A673 (cell line): ENCODE results near the gene NFIC. TPM values are rescaled to one million over a fixed set of nuclear protein-coding genes. Genes with fewer than 3 reads are reported as not detected.

Experiments
- BruUV-seq: library from RNA; stranded (reverse); fragments of 400-500 nt; replicated peaks from 2 replicates; lab custom pipeline; 2021; lab: Mats Ljungman, UMichigan
- CTCF ChIA-PET: fragments of 300-600 bp; sonication (Branson Sonifier 250); formaldehyde crosslinking; loops from one replicate; lab custom pipeline; 2022; ENCODE audit warnings: antibody characterized with exemption; lab: Charles Lee
- POLR2A ChIA-PET: fragments of 300-600 bp; sonication (Branson Sonifier 250); formaldehyde crosslinking; loops from one replicate; lab custom pipeline; 2022; ENCODE audit warnings: antibody characterized with exemption; ENCODE audit not compliant: low non-redundant PET; lab: Charles Lee
- DNase-seq: peaks from one replicate; pipeline ENCODE4 v3.0.0-alpha.2; 2015; ENCODE audit warnings: low spot score
- H3K27ac ChIP-seq: fragments of 200-600 bp; sonication (generic); 2 replicates; pipeline ENCODE4 v1.5.1; 2016; ENCODE audit warnings: mixed run types, low read depth, mild to moderate bottlenecking, mixed read lengths, antibody characterized with exemption, low read length; ENCODE audit not compliant: poor library complexity, severe bottlenecking
- H3K27me3 ChIP-seq: fragments of 200-600 bp; sonication (generic); replicated peaks from 2 replicates; pipeline ENCODE4 v1.6.1; 2017; ENCODE audit warnings: mixed run types, low read depth, mild to moderate bottlenecking, mixed read lengths, antibody characterized with exemption, low read length; ENCODE audit not compliant: insufficient read depth, poor library complexity
- H3K36me3 ChIP-seq: fragments of 200-600 bp; sonication (generic); 2 replicates; pipeline ENCODE4 v1.6.1; 2016; ENCODE audit warnings: mixed run types, mild to moderate bottlenecking, mixed read lengths, antibody characterized with exemption, low read length; ENCODE audit not compliant: insufficient read depth, poor library complexity, severe bottlenecking
- H3K4me1 ChIP-seq: fragments of 200-600 bp; sonication (generic); 2 replicates; pipeline ENCODE4 v1.6.1; 2017; ENCODE audit warnings: mixed run types, mild to moderate bottlenecking, mixed read lengths, antibody characterized with exemption, low read length; ENCODE audit not compliant: insufficient read depth, poor library complexity, severe bottlenecking
- H3K4me3 ChIP-seq: fragments of 200-600 bp; sonication (generic); 2 replicates; pipeline ENCODE4 v1.5.1; 2016; ENCODE audit warnings: low read depth, mixed run types, mild to moderate bottlenecking, mixed read lengths, low read length; ENCODE audit not compliant: poor library complexity, severe bottlenecking
- H3K9me3 ChIP-seq: fragments of 200-600 bp; sonication (generic); 2 replicates; pipeline ENCODE4 v1.6.1; 2016; ENCODE audit warnings: mixed run types, low read depth, mild to moderate bottlenecking, mixed read lengths, antibody characterized with exemption, low read length; ENCODE audit not compliant: poor library complexity, severe bottlenecking
- CTCF ChIP-seq: fragments of 300-800, 200-600 bp; sonication (generic); conservative IDR thresholded peaks from 2 replicates; pipeline ENCODE4 v1.5.1; 2017; ENCODE audit warnings: low read depth, mild to moderate bottlenecking, antibody characterized with exemption, low read length, moderate library complexity, mixed read lengths
- EZH2 ChIP-seq: fragments of 200-600 bp; sonication (generic); IDR thresholded peaks from 2 replicates; pipeline ENCODE4 v1.6.1; 2017; ENCODE audit warnings: borderline replicate concordance, low read depth, mild to moderate bottlenecking, mixed read lengths, antibody characterized with exemption, low read length; ENCODE audit not compliant: poor library complexity, severe bottlenecking
- intact Hi-C: fragments of 100-400 bp; cut with micrococcal nuclease; formaldehyde crosslinking; loops from one replicate; pipeline ENCODE4 v1.10.0; 2022; ENCODE audit not compliant: unreplicated experiment
- total RNA-seq: library from RNA; stranded (reverse); gene quantifications from 2 replicates; pipeline ENCODE4 v1.2.3, GENCODE V29; 2021

The NFIC gene
- total RNA-seq, 1 experiment from 2014 or later = 112 TPM

GRCh38 chr19:3479834-3480215 lies 113.4 kb downstream of the NFIC start:
- no peak overlapping the region for H3K27ac ChIP-seq
- no peaks in the 10 kb centered on the region for H3K9me3 ChIP-seq
- ChIA-PET CTCF (interaction anchor here (0.5 to 1.0 kb wide), 5 partner anchors 10 to 175 kb away, joined by 3 to 6 read pairs (median 4); no protein-coding TSS in a partner anchor), POLR2A (interaction anchor here (0.6 kb wide), 1 partner anchor 204 kb away, joined by 3 read pairs; no protein-coding TSS in a partner anchor)
- no TSS peak for BruUV-seq
- H3K4me1 ChIP-seq = no peaks in the 10 kb centered on the region
- TF ChIP-seq CTCF (no peak), EZH2 (no peak)
- no peaks in the 10 kb centered on the region for H3K36me3 ChIP-seq
- intact Hi-C loops = no loop called here
- peaks cover 40% of the 10 kb centered on the region for H3K27me3 ChIP-seq
- no peak overlapping the region for H3K4me3 ChIP-seq
- peak; percentile 43 for DNase-seq

- Histone ChIP-seq H3K4me1 (no peaks in the 10 kb centered on the region), H3K27ac (no peak within 1 kb of the TSS), H3K36me3 (no peaks in the 10 kb centered on the region), H3K4me3 (no peak within 1 kb of the TSS), H3K9me3 (no peaks in the 10 kb centered on the region), H3K27me3 (peaks cover 40% of the 10 kb centered on the region)
- POLR2A ChIA-PET = no interaction called here
- CTCF ChIA-PET = interaction anchor here (1.0 kb wide), 1 partner anchor 175 kb away, joined by 6 read pairs; no protein-coding TSS in a partner anchor
- TF ChIP-seq CTCF = no peak
- TF ChIP-seq EZH2 = no peak
- intact Hi-C loops = no loop called here
- BruUV-seq = no TSS peak
- no peak for DNase-seq
These were observed 114.2 kb downstream of the NFIC start, which contains the start of gene SMIM24 for GRCh38 chr19:3480383-3481091. TSS of gene SMIM24 (minus strand) at chr19:3480525. CDS start at chr19:3480463, 62 bp downstream.

GRCh38 chr19:3481241-3482090 lies 115.1 kb downstream of the NFIC start:
- Histone ChIP-seq H3K9me3 (no peaks in the 10 kb centered on the region), H3K27me3 (peaks cover 40% of the 10 kb centered on the region), H3K4me3 (no peak overlapping the region), H3K4me1 (no peaks in the 10 kb centered on the region), H3K27ac (no peak overlapping the region), H3K36me3 (no peaks in the 10 kb centered on the region)
- intact Hi-C loops = no loop called here
- ChIA-PET POLR2A (interaction anchor here (0.6 kb wide), 1 partner anchor 418 kb away, joined by 5 read pairs; no protein-coding TSS in a partner anchor), CTCF (no interaction called here)
- no TSS peak for BruUV-seq
- TF ChIP-seq CTCF (no peak), EZH2 (no peak)
- DNase-seq = no peak
